Mesenteric fat pad (tissue), 1 donor: Measurements from ENCODE around the gene ATG16L1. TPM values are rescaled to one million over a fixed set of nuclear protein-coding genes. Genes with fewer than 3 reads are reported as not detected.
A peak's percentile ranks its signal among the peaks of the same experiment; 100 is the strongest.

Experiments
- DNase-seq: peaks from one replicate; pipeline ENCODE4 v3.0.0-alpha.2; 2020; ENCODE audit warnings: low spot score
- long read RNA-seq: library from polyadenylated mRNA; unstranded; transcript quantifications from one replicate; pipeline ENCODE4 v2.0.0, GENCODE V29; 2020
- total RNA-seq: library from RNA; stranded (reverse); fragmentation: NEBNext Ultra II Directional; extraction: Animal tissue kit (Norgen Biotek cat#: 25700); gene quantifications from one replicate; pipeline ENCODE4 v1.2.1, GENCODE V29; 2021
- donor health status: DM: yes; HTN: yes; CAD: no.

Gene ATG16L1
- 20.5 TPM for total RNA-seq
- long read RNA-seq, partial matches to known transcripts, result 4 of 10 reads
- long read RNA-seq, other reads (novel, unspliced or antisense), result 0 of 10 reads

DNA sequence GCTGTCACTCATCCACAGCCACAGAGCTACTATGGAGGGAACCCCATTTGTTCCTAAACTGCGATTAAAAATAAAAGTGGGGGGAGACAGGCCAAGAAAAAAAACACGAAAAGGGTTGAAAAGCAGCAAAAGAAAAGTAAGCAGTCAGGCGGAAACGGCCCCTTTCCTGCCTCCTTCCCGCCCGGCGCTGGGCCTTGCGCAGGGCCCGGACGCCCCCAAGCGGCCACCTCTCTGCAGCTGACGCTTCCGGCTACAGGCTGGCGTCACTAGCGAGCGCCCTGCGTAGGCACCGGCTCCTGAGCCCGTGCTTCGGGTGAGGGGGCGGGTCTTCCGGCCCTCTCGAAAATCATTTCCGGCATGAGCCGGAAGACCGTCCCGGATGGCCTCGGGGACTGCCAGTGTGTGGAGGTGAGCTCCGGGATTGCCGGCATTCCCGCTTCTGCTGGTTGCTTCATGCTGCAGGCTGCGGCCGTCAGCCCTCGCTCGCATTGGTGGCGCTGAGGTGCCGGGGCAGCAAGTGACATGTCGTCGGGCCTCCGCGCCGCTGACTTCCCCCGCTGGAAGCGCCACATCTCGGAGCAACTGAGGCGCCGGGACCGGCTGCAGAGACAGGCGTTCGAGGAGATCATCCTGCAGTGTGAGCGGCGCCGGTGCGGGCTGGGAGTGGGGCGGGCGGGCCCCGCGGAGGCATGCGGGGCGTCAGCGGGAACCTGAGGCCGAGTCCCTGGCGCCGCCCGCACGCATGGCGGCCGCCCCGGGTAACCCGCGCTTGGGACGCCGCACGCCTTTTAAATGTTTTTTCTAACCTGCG is at the start of gene ATG16L1:
TSS of gene ATG16L1 (plus strand) at position 368 of the 811 bp plus-strand sequence. CDS start at position 523, 155 bp downstream.
- DNase-seq, result peak; percentile 98

DNA sequence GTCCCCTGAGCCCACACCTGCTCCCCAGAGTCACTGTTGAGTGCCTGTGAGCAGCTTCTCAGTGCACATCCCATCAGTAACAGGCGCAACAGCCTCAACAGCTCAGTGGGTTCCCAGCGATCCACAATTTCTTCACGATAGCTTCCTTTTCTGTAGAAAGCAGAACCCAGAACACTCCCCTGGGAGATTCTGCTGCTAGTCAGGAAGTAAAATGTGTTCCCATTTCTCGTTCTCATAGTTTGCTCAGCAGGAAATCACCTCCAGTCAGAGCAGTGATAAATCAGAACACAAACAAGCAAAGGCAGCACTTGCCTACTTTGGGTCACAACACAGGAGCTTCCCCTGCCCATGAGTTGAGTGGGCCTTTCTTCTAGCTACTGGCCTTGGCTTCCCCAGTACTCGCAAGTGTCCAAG is 48.9 kb upstream of the ATG16L1 start:
- no peak for DNase-seq

DNA sequence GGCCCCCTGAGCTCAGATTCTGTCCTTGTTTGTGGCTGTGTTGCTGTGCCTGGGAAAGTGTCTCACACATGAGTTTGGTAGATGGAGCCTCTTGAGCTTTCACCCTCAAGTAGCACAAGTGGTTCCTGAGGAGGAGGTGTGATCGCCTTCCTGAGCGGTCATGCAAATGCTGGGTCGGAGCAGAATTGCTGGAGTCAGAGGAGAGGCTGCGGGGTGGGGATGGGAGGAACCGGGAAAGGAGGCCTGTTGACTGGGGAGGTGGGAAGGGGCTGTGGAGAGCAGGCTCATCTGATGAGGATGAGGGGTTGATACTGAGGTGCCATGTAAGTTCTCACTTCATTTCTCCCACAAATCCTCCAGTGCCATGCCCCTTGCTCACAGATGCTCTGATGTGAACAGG is 48.4 kb upstream of the ATG16L1 start:
- no peak for DNase-seq

DNA sequence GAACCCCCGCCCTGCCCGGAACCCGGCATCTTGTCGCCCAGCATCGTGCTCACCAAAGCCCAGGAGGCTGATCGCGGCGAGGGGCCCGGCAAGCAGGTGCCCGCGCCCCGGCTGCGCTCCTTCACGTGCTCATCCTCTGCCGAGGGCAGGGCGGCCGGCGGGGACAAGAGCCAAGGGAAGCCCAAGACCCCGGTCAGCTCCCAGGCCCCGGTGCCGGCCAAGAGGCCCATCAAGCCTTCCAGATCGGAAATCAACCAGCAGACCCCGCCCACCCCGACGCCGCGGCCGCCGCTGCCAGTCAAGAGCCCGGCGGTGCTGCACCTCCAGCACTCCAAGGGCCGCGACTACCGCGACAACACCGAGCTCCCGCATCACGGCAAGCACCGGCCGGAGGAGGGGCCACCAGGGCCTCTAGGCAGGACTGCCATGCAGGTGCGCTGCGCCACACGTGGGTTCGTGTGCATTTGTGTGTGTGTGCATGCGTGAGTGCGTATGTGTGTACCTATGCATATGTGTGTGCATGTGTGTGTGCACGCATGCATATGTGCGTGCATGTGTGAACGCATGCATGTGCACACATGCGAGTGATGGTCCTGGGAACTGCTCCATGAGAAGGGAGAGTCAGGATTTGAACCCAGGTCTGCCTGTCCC is 47.1 kb upstream of the ATG16L1 start:
- DNase-seq, result no peak

DNA sequence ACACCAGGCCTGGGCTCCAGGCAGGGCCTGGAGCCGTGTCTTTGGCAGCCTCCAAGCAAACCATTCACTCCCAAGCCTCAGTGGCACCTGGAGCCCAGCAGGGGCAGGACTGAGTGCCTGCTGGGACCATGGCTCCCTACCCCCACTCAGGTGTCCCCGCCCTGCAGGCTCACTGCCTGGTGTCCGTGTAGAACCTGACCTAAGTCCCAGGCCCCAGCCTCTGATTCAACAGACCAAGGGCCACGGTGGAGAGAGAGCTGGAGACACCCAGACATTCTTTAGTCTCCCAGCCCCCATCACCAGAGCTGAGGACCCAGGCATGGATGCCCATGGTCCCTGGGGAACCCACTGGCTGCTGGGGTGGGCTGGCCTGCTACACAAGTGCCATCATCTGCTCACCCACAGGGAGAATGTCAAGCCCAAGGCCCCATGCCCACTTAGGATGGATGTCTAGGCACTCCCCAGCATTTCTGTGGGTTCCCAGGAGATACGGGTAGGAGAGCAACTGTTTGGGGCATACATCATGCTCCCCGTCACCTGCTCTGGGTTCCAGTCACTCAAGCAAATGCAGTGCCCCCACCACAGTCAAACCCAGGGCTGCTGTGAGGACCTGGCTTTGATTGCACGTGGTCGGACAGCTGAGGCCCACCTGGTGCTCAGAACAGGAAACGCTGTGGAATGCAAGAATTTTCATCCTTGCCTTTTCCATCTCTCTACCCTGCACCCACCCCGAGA is 42.9 kb upstream of the ATG16L1 start:
- no peak for DNase-seq

DNA sequence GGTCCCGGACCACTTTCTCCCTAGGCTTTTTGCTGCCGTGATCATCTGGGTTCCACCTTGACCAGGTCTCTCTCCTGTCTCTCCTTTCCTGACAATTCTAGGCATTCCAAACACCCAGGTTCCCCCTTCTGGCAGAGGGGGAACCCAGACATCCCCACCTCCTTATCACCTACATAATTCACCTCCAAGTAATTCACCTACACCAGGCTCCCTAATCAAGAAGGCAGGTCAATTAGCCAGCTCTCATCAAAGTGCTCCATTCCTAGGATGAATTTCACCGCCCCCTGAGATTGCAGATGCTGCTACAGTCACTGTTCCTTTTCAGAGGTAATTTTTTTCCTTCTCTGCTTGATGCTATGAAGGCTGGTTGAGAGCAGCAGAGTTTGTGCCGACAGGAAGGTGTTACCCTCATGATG is 42.3 kb upstream of the ATG16L1 start:
- no peak for DNase-seq

DNA sequence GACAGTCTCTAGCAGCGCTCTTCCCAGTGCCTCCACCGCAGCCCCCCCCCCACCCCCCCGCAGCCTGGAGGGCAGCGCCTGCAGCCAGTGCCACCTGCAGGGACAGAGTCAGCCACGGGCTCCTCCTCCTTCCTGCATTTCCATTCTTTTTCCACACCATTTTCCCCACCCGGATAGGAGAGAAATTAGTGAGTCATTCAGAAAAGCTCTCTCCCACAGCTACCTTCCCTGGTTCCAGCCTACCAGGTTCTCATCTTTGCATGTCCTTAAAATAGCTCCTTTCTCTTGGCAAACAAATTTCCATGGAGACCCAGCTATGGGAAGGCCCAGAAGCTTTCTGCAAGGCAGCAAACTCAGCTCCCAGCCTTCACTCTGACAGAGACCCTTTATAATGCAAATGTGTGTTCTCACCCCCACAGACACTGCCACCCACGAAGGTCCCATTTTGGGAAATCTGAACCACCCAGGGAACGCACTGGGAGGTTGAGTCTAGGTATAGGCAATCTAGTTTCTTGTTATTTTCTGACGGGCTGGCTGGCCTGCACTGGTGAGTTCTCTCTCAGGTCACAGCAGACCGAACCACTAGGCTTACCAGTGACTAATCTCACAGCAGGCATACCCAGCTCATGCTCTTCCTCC is 41.8 kb upstream of the ATG16L1 start:
- no peak for DNase-seq

DNA sequence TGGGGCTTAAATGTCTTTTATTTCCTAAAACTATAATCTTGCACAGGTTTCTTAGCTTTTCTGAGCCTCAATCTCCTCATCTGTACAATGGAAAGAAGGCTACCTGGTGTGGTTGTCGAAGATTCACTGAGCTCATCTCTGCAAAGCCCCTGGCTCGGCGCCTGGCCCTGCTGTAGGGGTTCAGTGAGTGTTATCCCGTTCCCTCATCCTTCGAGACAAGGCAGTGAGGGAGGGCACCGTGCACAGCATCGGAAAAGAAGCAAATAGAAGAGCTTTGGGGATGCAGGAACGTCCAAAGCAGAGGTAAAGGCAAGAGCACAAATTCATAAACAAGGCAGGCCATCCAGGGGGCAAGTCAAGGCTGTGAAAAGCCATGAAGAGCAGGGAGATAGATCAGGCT is 41.2 kb upstream of the ATG16L1 start:
- DNase-seq, result no peak

DNA sequence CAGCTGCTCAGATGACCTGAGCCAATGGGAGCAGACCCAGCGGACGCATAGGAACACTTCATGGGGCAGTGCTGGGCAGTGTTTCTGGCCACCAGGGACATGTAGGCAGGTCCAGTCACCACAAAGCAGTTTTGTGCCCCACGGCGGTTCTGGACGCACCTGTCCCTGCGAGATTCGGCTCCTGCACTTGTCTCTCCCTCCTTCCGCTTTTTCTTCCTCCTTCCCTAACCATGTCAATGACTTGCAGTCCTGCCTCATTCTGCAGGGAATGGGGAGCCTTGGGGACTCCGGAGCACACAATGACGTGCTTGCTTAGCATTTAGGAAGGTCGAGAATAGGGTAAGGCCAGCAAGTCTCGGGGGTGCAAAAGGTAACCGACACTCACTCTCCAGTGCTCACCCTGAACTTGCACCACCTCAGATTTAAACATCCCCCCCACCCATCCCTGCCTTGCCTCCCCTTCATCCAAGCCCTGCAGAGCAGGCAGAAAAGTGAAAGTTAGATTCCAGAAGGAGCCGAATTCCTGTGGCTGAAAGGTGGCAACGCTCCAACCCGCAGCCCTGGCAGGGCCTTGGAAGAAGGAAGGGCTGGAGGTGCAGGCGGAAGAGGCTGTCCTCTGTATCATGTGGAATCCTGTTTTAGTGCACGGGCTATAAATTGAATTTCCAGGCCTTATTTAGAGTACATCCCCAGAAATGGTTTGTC is 40.5 kb upstream of the ATG16L1 start:
- no peak for DNase-seq

DNA sequence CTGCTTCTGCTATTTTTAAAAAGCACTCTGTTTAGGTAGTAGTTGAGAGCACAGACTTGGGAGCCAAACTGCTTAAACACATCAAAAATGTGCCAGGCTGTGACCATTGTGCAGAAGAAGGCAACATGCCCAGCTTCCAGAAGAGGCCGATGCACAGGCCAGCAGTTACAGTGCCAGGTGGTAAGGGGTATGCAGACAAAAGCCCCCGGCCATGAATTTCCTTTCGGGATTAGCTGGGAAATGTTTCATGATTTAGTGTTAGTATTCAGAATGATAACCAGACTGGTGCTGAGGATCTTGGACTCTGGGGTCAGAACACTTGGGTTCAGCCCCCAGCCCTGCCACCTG is 40.0 kb upstream of the ATG16L1 start:
- DNase-seq, result no peak

DNA sequence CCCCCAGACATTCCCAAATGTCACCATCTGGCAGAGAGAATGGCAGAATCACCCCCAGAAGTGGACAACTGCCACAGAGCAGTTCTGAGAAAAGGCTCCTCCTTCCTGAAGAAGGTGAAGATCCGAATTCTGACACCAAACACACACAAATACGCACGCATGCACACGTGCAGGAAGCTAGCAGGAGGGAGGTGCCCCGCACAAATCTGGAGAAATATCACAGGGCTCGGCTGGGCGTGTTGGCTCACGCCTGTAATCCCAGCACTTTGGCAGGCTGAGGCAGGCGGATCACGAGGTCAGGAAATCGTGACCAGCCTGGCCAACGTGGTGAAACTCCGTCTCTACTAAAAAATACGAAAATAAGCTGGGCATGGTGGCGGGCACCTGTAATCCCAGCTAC is 38.5 kb upstream of the ATG16L1 start:
- no peak for DNase-seq

DNA sequence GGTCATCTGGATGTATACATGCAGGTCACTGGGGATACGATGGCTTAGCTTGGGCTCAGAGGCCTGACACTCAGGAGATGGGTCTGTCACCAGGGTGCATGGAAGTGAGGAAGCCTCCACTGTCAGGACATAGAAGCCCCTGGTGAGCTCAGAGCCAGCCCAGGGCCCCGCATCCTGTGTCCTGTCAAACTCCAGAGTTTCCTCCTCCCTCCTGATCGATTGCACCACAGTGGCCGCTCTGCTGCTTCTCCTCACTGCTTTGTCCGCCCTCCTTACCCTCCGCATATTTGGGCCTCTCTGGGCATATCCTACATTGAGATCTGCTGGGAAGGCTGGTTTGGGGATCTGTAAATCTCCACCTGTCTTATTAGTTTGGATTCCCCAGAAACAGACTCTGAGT is 37.5 kb upstream of the ATG16L1 start:
- no peak for DNase-seq

DNA sequence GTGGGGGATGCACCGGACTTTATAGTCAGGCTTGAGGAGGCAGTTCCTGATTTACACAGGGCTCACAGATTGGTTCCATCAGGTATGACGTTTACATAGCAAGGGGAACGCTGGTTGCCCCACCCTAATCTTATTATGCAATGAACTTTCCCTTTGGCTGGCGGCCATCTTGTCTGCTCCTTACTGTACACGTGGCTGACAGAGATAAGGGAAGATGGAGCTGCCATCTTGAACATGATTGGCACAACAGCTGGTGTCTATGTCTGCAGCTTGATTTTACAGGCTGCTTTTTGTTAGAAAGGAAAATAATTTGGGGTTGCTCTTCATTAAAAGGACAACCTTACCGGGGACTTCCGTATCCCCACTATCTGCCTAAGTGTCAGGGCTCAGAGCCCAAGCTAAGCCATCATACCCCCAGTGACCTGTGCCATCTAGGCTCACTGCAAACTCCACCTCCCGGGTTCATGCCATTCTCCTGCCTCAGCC is 33.5 kb upstream of the ATG16L1 start:
- DNase-seq, result no peak

DNA sequence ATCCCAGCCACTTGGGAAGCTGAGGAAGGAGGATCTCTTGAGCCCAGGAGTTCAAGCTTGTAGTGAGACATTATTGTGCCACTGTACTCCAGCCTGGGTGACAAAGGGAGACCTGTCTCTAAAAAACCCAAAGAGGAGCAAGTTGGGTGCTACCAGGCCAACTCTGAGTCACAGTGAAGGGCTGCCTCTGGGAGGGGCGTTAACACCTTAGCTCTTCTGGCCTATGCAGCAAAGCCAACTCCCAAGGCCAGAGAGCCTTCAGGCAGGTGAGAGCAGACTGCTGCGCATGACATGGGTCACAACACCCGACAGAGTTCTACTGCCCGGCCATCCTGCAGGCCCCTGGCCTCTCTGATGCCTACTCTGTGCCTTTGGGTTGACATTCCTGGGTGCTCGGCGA is 32.6 kb upstream of the ATG16L1 start:
- no peak for DNase-seq

DNA sequence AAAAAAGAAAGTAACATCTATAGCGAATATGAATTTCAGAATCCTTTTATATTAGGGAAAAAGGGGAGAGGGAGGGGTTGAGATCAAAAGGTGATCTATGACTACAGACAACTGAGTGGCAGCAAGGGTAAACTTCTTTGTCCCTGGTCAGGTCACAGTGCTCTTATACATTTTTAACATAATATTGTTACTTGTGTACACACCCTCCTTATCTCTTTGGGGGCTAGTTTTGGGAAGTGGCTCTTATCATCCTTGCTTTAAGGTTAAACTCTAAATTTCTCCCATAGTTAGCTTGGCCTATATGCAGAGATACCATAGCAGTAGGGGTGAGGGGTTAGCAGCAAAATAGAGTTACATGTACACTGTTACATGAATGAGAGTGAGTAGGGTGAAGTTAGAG is 31.6 kb upstream of the ATG16L1 start:
- no peak for DNase-seq

DNA sequence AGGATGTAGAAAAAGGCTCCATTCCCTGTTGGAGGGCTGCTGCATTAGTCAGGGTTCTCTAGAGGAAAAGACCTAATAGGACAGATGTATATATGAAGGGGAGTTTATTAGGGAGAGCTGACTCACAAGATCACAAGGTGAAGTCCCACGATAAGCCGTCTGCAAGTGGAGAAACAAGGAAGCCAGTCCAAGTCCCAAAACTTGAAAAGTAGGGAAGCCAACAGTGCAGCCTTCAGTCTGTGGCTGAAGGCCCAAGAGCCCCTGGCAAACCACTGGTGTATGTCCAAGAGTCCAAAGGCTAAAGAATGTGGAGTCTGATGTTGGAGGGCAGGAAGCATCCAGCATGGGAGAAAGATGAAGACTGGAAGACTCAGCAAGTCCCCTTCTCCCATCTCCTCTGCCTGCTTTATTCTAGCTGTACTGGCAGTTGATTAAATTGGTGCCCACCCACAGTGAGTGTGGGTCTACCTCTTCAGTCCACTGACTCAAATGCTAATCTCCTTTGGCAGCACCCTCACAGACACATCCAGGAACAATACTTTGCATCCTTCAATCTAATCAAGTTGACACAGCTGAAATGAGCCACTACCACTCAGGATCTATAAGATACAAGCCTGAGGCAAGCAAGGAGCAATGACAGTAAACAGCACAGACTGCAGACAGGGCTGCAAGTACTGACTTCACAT is 30.0 kb upstream of the ATG16L1 start:
- no peak for DNase-seq

DNA sequence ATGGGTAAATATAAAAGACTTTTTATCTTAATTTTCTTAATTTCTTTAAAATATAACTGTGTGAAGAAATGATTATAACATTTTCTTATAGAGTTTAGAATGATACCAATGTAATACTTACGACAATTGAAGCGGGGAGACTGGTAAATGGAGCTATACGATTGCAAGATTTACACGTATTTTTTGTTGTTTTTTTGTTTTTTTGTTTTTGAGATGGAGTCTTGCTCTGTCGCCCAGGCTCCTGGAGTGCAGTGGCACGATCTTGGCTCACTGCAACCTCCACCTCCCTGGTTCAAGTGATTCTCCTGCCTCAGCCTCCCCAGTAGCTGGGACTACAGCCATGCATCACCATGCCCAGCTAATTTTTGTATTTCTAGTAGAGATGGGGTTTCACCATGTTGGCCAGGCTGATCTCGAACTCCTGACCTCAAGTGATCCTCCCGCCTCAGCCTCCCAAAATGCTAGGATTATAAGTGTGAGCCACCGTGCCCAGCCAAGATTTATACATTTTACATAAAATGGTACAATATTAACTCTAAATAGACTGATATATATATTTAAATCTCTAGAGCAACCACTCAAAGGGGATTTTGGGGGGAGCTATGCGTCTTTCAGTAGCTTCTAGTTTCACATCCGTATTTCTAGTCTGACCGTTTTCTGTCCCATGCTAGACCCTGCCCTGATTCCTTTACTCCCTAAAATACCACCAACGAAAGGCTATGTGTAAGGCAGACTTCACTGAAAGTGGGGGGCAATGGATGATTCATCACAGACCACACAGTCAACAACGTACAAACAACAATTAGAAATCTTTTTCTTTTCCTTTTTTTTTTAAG is 28.2 kb upstream of the ATG16L1 start:
- DNase-seq, result no peak

DNA sequence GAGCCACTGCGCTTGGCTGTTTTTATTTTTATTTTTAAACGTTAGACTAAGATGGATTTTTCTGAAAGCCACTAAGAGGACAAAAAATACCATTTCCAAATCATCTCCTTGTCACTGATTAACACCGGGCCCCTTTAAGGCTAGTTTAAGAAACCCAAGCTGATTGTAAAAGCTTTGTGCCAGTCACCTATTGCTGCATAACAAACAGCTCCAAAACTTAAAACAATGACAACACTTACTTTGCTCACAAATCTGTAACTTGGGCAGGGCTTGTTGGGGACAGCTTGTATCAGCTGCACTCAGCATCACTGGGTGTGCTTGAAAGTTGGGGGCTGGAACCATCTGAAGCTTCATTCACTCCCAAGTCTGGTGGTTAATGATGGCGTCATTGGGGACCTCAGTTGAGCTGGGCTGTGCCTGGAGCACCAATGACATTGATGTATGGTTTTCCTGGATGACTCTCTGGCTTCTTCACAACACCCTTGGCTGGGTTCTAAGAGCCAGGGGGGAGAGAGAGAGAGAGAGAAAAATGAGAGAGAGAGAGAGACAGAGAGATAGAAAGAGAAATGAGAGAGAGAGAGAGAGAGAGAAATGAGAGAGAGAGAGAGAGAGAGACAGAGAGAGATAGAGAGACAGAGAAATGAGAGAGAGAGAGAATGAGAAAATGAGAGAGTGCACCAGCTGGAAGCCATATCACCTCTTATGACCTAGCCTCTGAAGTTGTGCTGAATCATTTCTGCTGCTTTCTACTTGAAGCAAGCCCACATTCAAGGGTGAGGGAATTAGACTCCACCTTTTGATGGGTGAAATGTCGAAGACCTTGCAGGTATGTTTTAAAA is 26.0 kb upstream of the ATG16L1 start:
- peak; percentile 6 for DNase-seq
